ENCODE measurements around the gene LRRC45.
"Not testable (repeated sequence)": the region's sequence is repeated elsewhere in the genome, so short reads cannot be mapped to it uniquely, and the experiment has no call there.

LRRC45 gene

DNA sequence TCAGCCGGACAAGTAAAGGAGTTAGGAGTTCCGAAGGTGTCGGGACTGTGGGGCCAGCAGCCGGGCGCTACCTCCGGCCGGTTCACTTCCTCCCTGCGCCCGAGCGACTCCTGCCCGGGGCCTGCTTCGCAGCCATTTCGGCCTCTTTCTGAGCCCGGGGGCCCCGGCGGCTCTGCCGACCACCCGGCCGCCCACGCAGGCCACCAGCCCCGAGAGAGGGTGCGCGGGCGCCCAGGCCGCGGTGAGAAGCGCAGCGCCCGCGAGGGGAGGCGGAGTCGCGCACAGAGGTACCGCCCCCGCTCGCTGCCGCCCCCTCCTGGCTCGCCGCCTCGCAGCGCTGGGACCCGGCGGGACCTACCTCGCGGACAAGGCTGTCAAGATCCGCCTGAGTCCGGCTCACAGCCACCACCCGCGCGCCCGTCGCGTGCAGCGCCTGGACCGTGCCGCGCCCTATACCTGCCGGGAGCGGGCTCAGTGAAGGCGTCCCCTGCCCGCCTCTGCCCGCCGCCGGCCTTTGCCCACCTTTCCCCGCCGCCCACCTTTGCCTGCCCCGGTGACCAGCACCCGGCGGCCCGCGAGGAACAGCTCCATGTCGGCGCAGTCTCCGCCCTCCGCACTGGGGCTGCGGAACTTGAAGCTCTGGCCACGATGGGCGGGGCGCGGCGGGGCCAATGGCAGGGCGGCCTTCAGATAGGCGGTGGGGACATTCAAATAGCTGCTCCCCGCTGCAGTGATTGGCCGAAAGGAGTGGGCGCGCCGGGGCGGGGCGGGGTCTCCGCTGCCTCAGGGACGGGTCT is 14.2 kb downstream of the LRRC45 start, which contains the start of gene DCXR:
TSS of gene DCXR (minus strand) at position 606 of the 797 bp plus-strand sequence. CDS start at position 591, 15 bp downstream.
- H3K9me3 ChIP-seq (ENCODE audit: control insufficient read depth, low read length) = no peaks in the 10 kb centered on the region
- no peaks in the 10 kb centered on the region for H3K79me2 ChIP-seq
- H3K36me3 ChIP-seq (ENCODE audit: control insufficient read depth, insufficient read depth, low read length) = no peaks in the 10 kb centered on the region
- peaks cover 4% of the 10 kb centered on the region for H3K4me1 ChIP-seq
- H3K4me3 ChIP-seq (ENCODE audit: low read depth, low read length) = peak within 1 kb of the TSS; percentile 87
- no peaks in the 10 kb centered on the region for H3K27me3 ChIP-seq (ENCODE audit: control insufficient read depth, insufficient read depth, low read length)
- H3K27ac ChIP-seq = peak within 1 kb of the TSS; percentile 86
- peak within 1 kb of the TSS; percentile 84 for H3K9ac ChIP-seq
- peak within 1 kb of the TSS; percentile 95 for H3K4me2 ChIP-seq (ENCODE audit: low read length)
- TF ChIP-seq, protein P1, sequence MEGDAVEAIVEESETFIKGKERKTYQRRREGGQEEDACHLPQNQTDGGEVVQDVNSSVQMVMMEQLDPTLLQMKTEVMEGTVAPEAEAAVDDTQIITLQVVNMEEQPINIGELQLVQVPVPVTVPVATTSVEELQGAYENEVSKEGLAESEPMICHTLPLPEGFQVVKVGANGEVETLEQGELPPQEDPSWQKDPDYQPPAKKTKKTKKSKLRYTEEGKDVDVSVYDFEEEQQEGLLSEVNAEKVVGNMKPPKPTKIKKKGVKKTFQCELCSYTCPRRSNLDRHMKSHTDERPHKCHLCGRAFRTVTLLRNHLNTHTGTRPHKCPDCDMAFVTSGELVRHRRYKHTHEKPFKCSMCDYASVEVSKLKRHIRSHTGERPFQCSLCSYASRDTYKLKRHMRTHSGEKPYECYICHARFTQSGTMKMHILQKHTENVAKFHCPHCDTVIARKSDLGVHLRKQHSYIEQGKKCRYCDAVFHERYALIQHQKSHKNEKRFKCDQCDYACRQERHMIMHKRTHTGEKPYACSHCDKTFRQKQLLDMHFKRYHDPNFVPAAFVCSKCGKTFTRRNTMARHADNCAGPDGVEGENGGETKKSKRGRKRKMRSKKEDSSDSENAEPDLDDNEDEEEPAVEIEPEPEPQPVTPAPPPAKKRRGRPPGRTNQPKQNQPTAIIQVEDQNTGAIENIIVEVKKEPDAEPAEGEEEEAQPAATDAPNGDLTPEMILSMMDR (IDR thresholded peaks at IDR 0.05) = peak; percentile 88
- H2AFZ ChIP-seq = peak within 1 kb of the TSS; percentile 71

GRCh38 chr17:82037889-82038195 is 14.7 kb downstream of the LRRC45 start:
- H3K4me1 ChIP-seq = peaks cover 4% of the 10 kb centered on the region
- H2AFZ ChIP-seq = peak overlapping the region; percentile 71
- TF ChIP-seq, protein P1 (IDR thresholded peaks at IDR 0.05) = no peak
- no peak overlapping the region for H3K9ac ChIP-seq
- H3K9me3 ChIP-seq (ENCODE audit: control insufficient read depth, low read length) = no peaks in the 10 kb centered on the region
- H3K27ac ChIP-seq = peak overlapping the region; percentile 86
- peak overlapping the region; percentile 87 for H3K4me3 ChIP-seq (ENCODE audit: low read depth, low read length)
- no peaks in the 10 kb centered on the region for H3K79me2 ChIP-seq
- H3K36me3 ChIP-seq (ENCODE audit: control insufficient read depth, insufficient read depth, low read length) = no peaks in the 10 kb centered on the region
- peak overlapping the region; percentile 95 for H3K4me2 ChIP-seq (ENCODE audit: low read length)
- no peaks in the 10 kb centered on the region for H3K27me3 ChIP-seq (ENCODE audit: control insufficient read depth, insufficient read depth, low read length)

- H2AFZ ChIP-seq; H3K9me3 ChIP-seq (ENCODE audit: control insufficient read depth, low read length); H3K36me3 ChIP-seq (ENCODE audit: control insufficient read depth, insufficient read depth, low read length); H3K79me2 ChIP-seq; H3K9ac ChIP-seq; H3K27ac ChIP-seq; H3K4me2 ChIP-seq (ENCODE audit: low read length); H3K27me3 ChIP-seq (ENCODE audit: control insufficient read depth, insufficient read depth, low read length); H3K4me1 ChIP-seq; H3K4me3 ChIP-seq (ENCODE audit: low read depth, low read length): not testable (repeated sequence)
Observed at GRCh38 chr17:82038796-82039409, 15.8 kb downstream of the LRRC45 start.

DNA sequence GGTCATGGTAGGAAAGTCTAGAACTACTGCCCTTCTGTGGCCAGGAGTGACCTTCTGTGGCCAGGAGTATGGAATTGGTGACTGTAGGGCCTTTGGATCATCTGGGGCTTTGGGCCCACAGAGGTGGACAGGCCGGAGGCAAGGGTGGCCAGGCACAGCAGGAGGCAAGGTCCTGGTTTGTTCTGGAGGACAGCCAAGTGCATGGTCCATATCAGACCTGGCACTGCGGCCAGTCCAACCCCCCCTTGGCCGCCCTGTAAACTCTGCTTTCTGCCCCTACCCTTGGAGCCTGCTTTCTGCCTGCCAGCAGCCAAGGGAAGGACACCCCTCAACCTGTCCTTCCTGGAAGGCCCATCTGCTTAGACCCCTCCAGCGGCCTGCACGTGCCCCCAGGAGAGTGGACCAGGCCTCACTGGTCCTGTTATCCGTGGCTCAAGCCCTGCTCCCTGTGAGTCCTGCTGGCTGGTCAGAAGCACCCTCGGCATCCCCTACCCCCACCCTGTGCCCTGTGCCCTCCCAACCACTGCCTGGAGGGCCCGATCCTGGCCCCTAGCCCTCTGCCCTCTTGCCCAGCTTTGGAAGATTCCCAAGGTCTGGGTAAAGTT is 16.7 kb downstream of the LRRC45 start:
- H3K27ac ChIP-seq = no peak overlapping the region
- H3K4me2 ChIP-seq (ENCODE audit: low read length) = no peak overlapping the region
- H3K79me2 ChIP-seq = no peaks in the 10 kb centered on the region
- no peaks in the 10 kb centered on the region for H3K36me3 ChIP-seq (ENCODE audit: control insufficient read depth, insufficient read depth, low read length)
- H3K9ac ChIP-seq = no peak overlapping the region
- H3K4me1 ChIP-seq = peaks cover 4% of the 10 kb centered on the region
- TF ChIP-seq, protein P1 (IDR thresholded peaks at IDR 0.05) = no peak
- no peaks in the 10 kb centered on the region for H3K27me3 ChIP-seq (ENCODE audit: control insufficient read depth, insufficient read depth, low read length)
- H3K4me3 ChIP-seq (ENCODE audit: low read depth, low read length) = no peak overlapping the region
- no peaks in the 10 kb centered on the region for H3K9me3 ChIP-seq (ENCODE audit: control insufficient read depth, low read length)
- H2AFZ ChIP-seq = no peak overlapping the region

- Histone ChIP-seq H3K27me3 (ENCODE audit: control insufficient read depth, insufficient read depth, low read length) (no peaks in the 10 kb centered on the region), H3K36me3 (ENCODE audit: control insufficient read depth, insufficient read depth, low read length) (no peaks in the 10 kb centered on the region), H3K4me2 (ENCODE audit: low read length) (no peak overlapping the region), H3K27ac (no peak overlapping the region), H3K79me2 (no peaks in the 10 kb centered on the region), H2AFZ (no peak overlapping the region), H3K9ac (no peak overlapping the region), H3K9me3 (ENCODE audit: control insufficient read depth, low read length) (no peaks in the 10 kb centered on the region), H3K4me1 (peaks cover 4% of the 10 kb centered on the region), H3K4me3 (ENCODE audit: low read depth, low read length) (no peak overlapping the region)
- TF ChIP-seq, protein P1 (IDR thresholded peaks at IDR 0.05) = no peak
Observed at GRCh38 chr17:82041144-82041814, 18.2 kb downstream of the LRRC45 start.
